ENCODE data around the gene ARFGEF3.

- no peak for TF ChIP-seq CTCF (IDR thresholded peaks at IDR 0.05)
- no peak for TF ChIP-seq POLR2A (IDR thresholded peaks at IDR 0.05; ENCODE audit: low read depth)
Measured at GRCh38 chr6:138194287-138194686, 32.5 kb downstream of the ARFGEF3 start.
